HCT116 (cell line): ENCODE measurements around the gene SNTG2. TPM values are rescaled to one million over a fixed set of nuclear protein-coding genes. Genes with fewer than 3 reads are reported as not detected.

Experiments
- ATAC-seq: fragments of 200-7000 bp; cut with Tn5 transposase; 2 replicates; pipeline ENCODE4 v1.9.1; 2020; ENCODE audit warnings: mild to moderate bottlenecking, moderate library complexity
- BruUV-seq: library from RNA; stranded (reverse); fragments of 400-500 nt; replicated peaks from 2 replicates; lab custom pipeline; 2021; lab: Mats Ljungman, UMichigan
- CTCF ChIA-PET: fragments of 300-600 bp; sonication (Branson Sonifier 250); formaldehyde crosslinking; loops from one replicate; lab custom pipeline; 2021; ENCODE audit warnings: antibody characterized with exemption; lab: Charles Lee
- POLR2A ChIA-PET: fragments of 300-600, 350-600 bp; sonication (Branson Sonifier 250); formaldehyde crosslinking; loops from one replicate; lab custom pipeline; 2021; ENCODE audit warnings: antibody characterized with exemption; lab: Charles Lee
- RAD21 ChIA-PET, 2 experiments: fragments of 300-600 bp; sonication (Branson Sonifier 250); formaldehyde crosslinking; loops; one replicate each; lab custom pipeline; 2023; ENCODE audit warnings: low total read pairs in 2 of 2; ENCODE audit not compliant: uncharacterized antibody in 2 of 2, unreplicated experiment in 2 of 2, low non-redundant PET in 1 of 2; lab: Charles Lee
- DNase-seq: peaks from one replicate; pipeline ENCODE4 v3.0.0-alpha.2; 2010; ENCODE audit warnings: low read depth, low spot score
- H2AFZ ChIP-seq: fragments of 200-600 bp; shearing (Covaris generic), sonication (generic); 2 replicates; pipeline ENCODE4 v1.6.1; 2017; ENCODE audit warnings: low read depth, mixed run types, mixed read lengths, antibody characterized with exemption, low read length; ENCODE audit not compliant: poor library complexity, severe bottlenecking
- H3K27ac ChIP-seq: 2 replicates; pipeline ENCODE4 v1.5.1; 2012; ENCODE audit warnings: low read depth, low read length
- H3K27me3 ChIP-seq: fragments of 200-600 bp; sonication (generic); 2 replicates; pipeline ENCODE4 v1.6.1; 2016; ENCODE audit warnings: mixed run types, low read length, mixed read lengths; ENCODE audit not compliant: insufficient read depth
- H3K36me3 ChIP-seq, 2 experiments: fragments of 200-500 bp in 1 of 2; fragments of 200-600 bp in 1 of 2; sonication (Bioruptor generic) in 1 of 2; sonication (generic) in 1 of 2; 2 replicates each; pipeline versions ENCODE4 v1.5.1 to v1.6.1; 2014 to 2016; ENCODE audit warnings: low read length in 2 of 2, inconsistent platforms in 1 of 2, mixed read lengths in 1 of 2, mixed run types in 1 of 2; ENCODE audit not compliant: insufficient read depth in 2 of 2, control insufficient read depth in 1 of 2
- H3K4me1 ChIP-seq, 2 experiments: fragments of 200-600 bp in 1 of 2; sonication (generic) in 1 of 2; 2 replicates each; pipeline versions ENCODE4 v1.5.1 to v1.6.1; 2012 to 2017; ENCODE audit warnings: low read length in 2 of 2, inconsistent platforms in 1 of 2, mild to moderate bottlenecking in 1 of 2, mixed read lengths in 1 of 2, mixed run types in 1 of 2, moderate library complexity in 1 of 2; ENCODE audit not compliant: insufficient read depth in 2 of 2, control insufficient read depth in 1 of 2
- H3K4me2 ChIP-seq: fragments of 200-600 bp; sonication (generic); 2 replicates; pipeline ENCODE4 v1.6.1; 2017; ENCODE audit warnings: mixed run types, low read length, mixed read lengths
- H3K4me3 ChIP-seq, 2 experiments: fragments of 200-600 bp in 1 of 2; sonication (generic) in 1 of 2; replicated peaks in 1 of 2; 2 replicates each; pipeline ENCODE4 v1.5.1; 2011 to 2016; ENCODE audit warnings: low read length in 2 of 2, control low read depth in 1 of 2, low read depth in 1 of 2, mild to moderate bottlenecking in 1 of 2, mixed read lengths in 1 of 2, mixed run types in 1 of 2
- H3K79me2 ChIP-seq: fragments of 200-600 bp; sonication (generic); 2 replicates; pipeline ENCODE4 v1.6.1; 2017; ENCODE audit warnings: mild to moderate bottlenecking, mixed run types, low read length, moderate library complexity, mixed read lengths; ENCODE audit not compliant: insufficient read depth
- H3K9ac ChIP-seq: fragments of 200-600 bp; sonication (generic); 2 replicates; pipeline ENCODE4 v1.6.1; 2016; ENCODE audit warnings: low read length, mixed read lengths
- H3K9me2 ChIP-seq: fragments of 200-600 bp; sonication (generic), shearing (Covaris generic); 2 replicates; pipeline ENCODE4 v1.6.1; 2017; ENCODE audit warnings: mixed run types, mild to moderate bottlenecking, moderate library complexity; ENCODE audit not compliant: insufficient read depth
- H3K9me3 ChIP-seq, 2 experiments: fragments of 200-500 bp in 1 of 2; fragments of 200-600 bp in 1 of 2; sonication (Bioruptor generic) in 1 of 2; sonication (generic) in 1 of 2; 2 replicates each; pipeline ENCODE4 v1.6.1; 2014 to 2017; ENCODE audit warnings: low read length in 2 of 2, mixed read lengths in 2 of 2, inconsistent platforms in 1 of 2, low read depth in 1 of 2, mild to moderate bottlenecking in 1 of 2, mixed run types in 1 of 2, moderate library complexity in 1 of 2; ENCODE audit not compliant: control insufficient read depth in 1 of 2, insufficient read depth in 1 of 2
- H4K20me1 ChIP-seq: fragments of 200-600 bp; sonication (generic), shearing (Covaris generic); 2 replicates; pipeline ENCODE4 v1.6.1; 2017; ENCODE audit warnings: mixed run types, mild to moderate bottlenecking, moderate library complexity; ENCODE audit not compliant: insufficient read depth
- CBX3 ChIP-seq: IDR thresholded peaks from 2 replicates; pipeline ENCODE4 v1.6.1; 2012; ENCODE audit warnings: low read depth
- CEBPB ChIP-seq: IDR thresholded peaks from 2 replicates; pipeline ENCODE4 v1.6.1; 2012; ENCODE audit warnings: low read depth
- EGR1 ChIP-seq: IDR thresholded peaks from 2 replicates; pipeline ENCODE4 v1.6.1; 2012; ENCODE audit warnings: low read depth
- ELF1 ChIP-seq: IDR thresholded peaks from 2 replicates; pipeline ENCODE4 v1.6.1; 2012; ENCODE audit warnings: low read depth, borderline replicate concordance
- FOSL1 ChIP-seq: IDR thresholded peaks from 2 replicates; pipeline ENCODE4 v1.6.1; 2012; ENCODE audit warnings: low read depth
- POLR2AphosphoS5 ChIP-seq: IDR thresholded peaks from 2 replicates; pipeline ENCODE4 v1.6.1; 2011; ENCODE audit warnings: mild to moderate bottlenecking, low read depth, low read length, moderate library complexity
- RAD21 ChIP-seq: IDR thresholded peaks from 2 replicates; pipeline ENCODE4 v1.6.1; 2012; ENCODE audit warnings: low read depth, mild to moderate bottlenecking
- SRF ChIP-seq: IDR thresholded peaks from 2 replicates; pipeline ENCODE4 v1.6.1; 2012; ENCODE audit warnings: low read depth
- YY1 ChIP-seq: IDR thresholded peaks from 2 replicates; pipeline ENCODE4 v1.6.1; 2011; ENCODE audit warnings: low read length, low read depth, moderate library complexity, mild to moderate bottlenecking; ENCODE audit not compliant: insufficient replicate concordance; ENCODE audit errors: extremely low read depth
- ZNF274 ChIP-seq: fragments of 200-500 bp; sonication (Bioruptor generic); IDR thresholded peaks from 2 replicates; pipeline ENCODE4 v1.6.1; 2014; ENCODE audit warnings: mild to moderate bottlenecking, low read depth, low read length, inconsistent platforms
- intact Hi-C: fragments of 100-400 bp; cut with micrococcal nuclease; formaldehyde crosslinking; loops from 2 replicates; pipeline ENCODE4 v1.10.0; 2022
- total RNA-seq: library from RNA; stranded (reverse); gene quantifications from one replicate; pipeline ENCODE4 v1.2.1, GENCODE V29; 2021; ENCODE audit not compliant: unreplicated experiment
- TF ChIP-seq, protein P1 (sequence below): IDR thresholded peaks from 2 replicates; pipeline ENCODE4 v1.6.1; 2012
- TF ChIP-seq, protein P2 (sequence below), 3 experiments: fragments of 200-600 bp in 1 of 3; sonication (generic) in 1 of 3; IDR thresholded peaks in 2 of 3; conservative IDR thresholded peaks in 1 of 3; 2 replicates each; pipeline ENCODE4 v1.5.1; 2012 to 2017; ENCODE audit warnings: low read depth in 2 of 3, low read length in 2 of 3, antibody characterized with exemption in 1 of 3, borderline replicate concordance in 1 of 3, control low read depth in 1 of 3, mild to moderate bottlenecking in 1 of 3, mixed read lengths in 1 of 3, mixed run types in 1 of 3, moderate library complexity in 1 of 3; ENCODE audit not compliant: insufficient read depth in 1 of 3

Gene SNTG2
- total RNA-seq, 1 experiment from 2014 or later: not detected

DNA sequence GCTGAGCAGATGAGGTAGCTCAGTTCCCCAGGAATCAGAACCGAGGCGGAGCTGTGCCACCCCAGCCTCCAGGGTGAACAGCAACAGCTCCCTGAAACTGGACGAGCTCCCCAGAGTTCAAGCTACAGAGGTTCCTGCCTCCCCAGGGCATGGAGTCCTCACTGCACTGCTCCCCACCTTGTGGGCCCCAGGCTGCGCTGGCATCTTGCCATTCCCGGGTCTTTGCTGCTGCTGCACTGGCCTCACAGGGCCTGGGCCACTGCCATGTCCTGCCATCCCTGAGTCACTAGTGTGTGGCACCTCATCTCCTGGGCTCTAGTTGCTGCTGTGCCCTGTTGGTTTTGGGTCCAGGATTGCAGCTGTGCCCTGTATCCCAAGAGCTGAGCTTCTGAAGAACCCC is 166.9 kb downstream of the SNTG2 start:
- no peak overlapping the region for H3K4me2 ChIP-seq
- H3K27me3 ChIP-seq: peaks cover 12% of the 10 kb centered on the region
- no peak overlapping the region for H3K27ac ChIP-seq
- H3K9ac ChIP-seq: no peak overlapping the region
- intact Hi-C loops: no loop called here
- TF ChIP-seq FOSL1 (no peak), POLR2AphosphoS5 (no peak), EGR1 (no peak), ELF1 (no peak), RAD21 (no peak), SRF (no peak), ZNF274 (no peak), YY1 (no peak), CBX3 (no peak), CEBPB (no peak)
- TF ChIP-seq, protein P1, sequence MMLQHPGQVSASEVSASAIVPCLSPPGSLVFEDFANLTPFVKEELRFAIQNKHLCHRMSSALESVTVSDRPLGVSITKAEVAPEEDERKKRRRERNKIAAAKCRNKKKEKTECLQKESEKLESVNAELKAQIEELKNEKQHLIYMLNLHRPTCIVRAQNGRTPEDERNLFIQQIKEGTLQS: no peak
- TF ChIP-seq, protein P2, sequence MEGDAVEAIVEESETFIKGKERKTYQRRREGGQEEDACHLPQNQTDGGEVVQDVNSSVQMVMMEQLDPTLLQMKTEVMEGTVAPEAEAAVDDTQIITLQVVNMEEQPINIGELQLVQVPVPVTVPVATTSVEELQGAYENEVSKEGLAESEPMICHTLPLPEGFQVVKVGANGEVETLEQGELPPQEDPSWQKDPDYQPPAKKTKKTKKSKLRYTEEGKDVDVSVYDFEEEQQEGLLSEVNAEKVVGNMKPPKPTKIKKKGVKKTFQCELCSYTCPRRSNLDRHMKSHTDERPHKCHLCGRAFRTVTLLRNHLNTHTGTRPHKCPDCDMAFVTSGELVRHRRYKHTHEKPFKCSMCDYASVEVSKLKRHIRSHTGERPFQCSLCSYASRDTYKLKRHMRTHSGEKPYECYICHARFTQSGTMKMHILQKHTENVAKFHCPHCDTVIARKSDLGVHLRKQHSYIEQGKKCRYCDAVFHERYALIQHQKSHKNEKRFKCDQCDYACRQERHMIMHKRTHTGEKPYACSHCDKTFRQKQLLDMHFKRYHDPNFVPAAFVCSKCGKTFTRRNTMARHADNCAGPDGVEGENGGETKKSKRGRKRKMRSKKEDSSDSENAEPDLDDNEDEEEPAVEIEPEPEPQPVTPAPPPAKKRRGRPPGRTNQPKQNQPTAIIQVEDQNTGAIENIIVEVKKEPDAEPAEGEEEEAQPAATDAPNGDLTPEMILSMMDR (IDR thresholded peaks at IDR 0.05 in 2 of 3, conservative IDR thresholded peaks at IDR 0.05 in 1 of 3; ENCODE audit: borderline replicate concordance in 1 of 3, insufficient read depth in 1 of 3, low read depth in 2 of 3, low read length in 2 of 3): no peak
- no peaks in the 10 kb centered on the region for H3K9me2 ChIP-seq
- ATAC-seq (no peak), DNase-seq (no peak)
- no peak overlapping the region for H2AFZ ChIP-seq
- H4K20me1 ChIP-seq: no peaks in the 10 kb centered on the region
- H3K79me2 ChIP-seq: no peaks in the 10 kb centered on the region
- H3K36me3 ChIP-seq: no peaks in the 10 kb centered on the region
- BruUV-seq: no TSS peak
- H3K4me1 ChIP-seq: no peaks in the 10 kb centered on the region
- CTCF ChIA-PET: no interaction called here
- RAD21 ChIA-PET: no interaction called here
- no peak overlapping the region for H3K4me3 ChIP-seq
- POLR2A ChIA-PET: no interaction called here
- H3K9me3 ChIP-seq: peaks cover 0 to 6% of the 10 kb centered on the region in 2 experiments; a peak in 1 of 4 replicates
